ENCODE measurements around the gene EHHADH. TPM values are rescaled to one million over a fixed set of nuclear protein-coding genes. Genes with fewer than 3 reads are reported as not detected.

The EHHADH gene
- total and polyA plus RNA-seq, 9 of the 15 experiments (the other 6 are each of a cell fraction or from before 2014, with no cell fraction given): 3.6 to 6.4 (median 5.4) TPM

- TF ChIP-seq SIX5 (IDR thresholded peaks at IDR 0.05; ENCODE audit: borderline replicate concordance in 1 of 2, insufficient read depth in 1 of 2, low read depth in 1 of 2, low read length in 2 of 2): no peak
- no peak for TF ChIP-seq SIN3B (IDR thresholded peaks at IDR 0.05; ENCODE audit: low read depth)
- TF ChIP-seq CBX2 (IDR thresholded peaks at IDR 0.05; ENCODE audit: insufficient read depth, low read length, poor library complexity, severe bottlenecking): no peak
- TF ChIP-seq ZC3H4 (CRISPR knock-in tag; IDR thresholded peaks at IDR 0.05; ENCODE audit: borderline replicate concordance): no peak
- 0 out of 2 replicates have a peak, but pooled peaks have one; percentile 19 for TF ChIP-seq NFIC (IDR thresholded peaks at IDR 0.05)
- TF ChIP-seq, protein P1, sequence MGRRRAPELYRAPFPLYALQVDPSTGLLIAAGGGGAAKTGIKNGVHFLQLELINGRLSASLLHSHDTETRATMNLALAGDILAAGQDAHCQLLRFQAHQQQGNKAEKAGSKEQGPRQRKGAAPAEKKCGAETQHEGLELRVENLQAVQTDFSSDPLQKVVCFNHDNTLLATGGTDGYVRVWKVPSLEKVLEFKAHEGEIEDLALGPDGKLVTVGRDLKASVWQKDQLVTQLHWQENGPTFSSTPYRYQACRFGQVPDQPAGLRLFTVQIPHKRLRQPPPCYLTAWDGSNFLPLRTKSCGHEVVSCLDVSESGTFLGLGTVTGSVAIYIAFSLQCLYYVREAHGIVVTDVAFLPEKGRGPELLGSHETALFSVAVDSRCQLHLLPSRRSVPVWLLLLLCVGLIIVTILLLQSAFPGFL (CRISPR knock-in tag; IDR thresholded peaks at IDR 0.05): no peak
- TF ChIP-seq CBFB (CRISPR knock-in tag; IDR thresholded peaks at IDR 0.05): no peak
- peak; percentile 31 for TF ChIP-seq CCNT2 (IDR thresholded peaks at IDR 0.05; ENCODE audit: borderline replicate concordance, extremely low read depth, insufficient read length, low read depth, low read length)
- TF ChIP-seq KAT8 (IDR thresholded peaks at IDR 0.05; ENCODE audit: low read depth): no peak
- TF ChIP-seq MAFF (IDR thresholded peaks at IDR 0.05; ENCODE audit: low read length): no peak
- TF ChIP-seq ZNF239 (CRISPR knock-in tag; IDR thresholded peaks at IDR 0.05): no peak
- TF ChIP-seq MAFK (IDR thresholded peaks at IDR 0.05; ENCODE audit: low read length): no peak
- TF ChIP-seq, protein P2, sequence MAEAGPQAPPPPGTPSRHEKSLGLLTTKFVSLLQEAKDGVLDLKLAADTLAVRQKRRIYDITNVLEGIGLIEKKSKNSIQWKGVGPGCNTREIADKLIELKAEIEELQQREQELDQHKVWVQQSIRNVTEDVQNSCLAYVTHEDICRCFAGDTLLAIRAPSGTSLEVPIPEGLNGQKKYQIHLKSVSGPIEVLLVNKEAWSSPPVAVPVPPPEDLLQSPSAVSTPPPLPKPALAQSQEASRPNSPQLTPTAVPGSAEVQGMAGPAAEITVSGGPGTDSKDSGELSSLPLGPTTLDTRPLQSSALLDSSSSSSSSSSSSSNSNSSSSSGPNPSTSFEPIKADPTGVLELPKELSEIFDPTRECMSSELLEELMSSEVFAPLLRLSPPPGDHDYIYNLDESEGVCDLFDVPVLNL (CRISPR knock-in tag; IDR thresholded peaks at IDR 0.05; ENCODE audit: low read depth): no peak
- TF ChIP-seq SMAD2 (IDR thresholded peaks at IDR 0.05; ENCODE audit: low read depth, low read length): no peak
- no peak for TF ChIP-seq RBM25 (IDR thresholded peaks at IDR 0.05; ENCODE audit: low read depth, low read length, severe bottlenecking)
- TF ChIP-seq SMAD4 (CRISPR knock-in tag; conservative IDR thresholded peaks at IDR 0.05): 0 out of 2 replicates have a peak, but pooled peaks have one; percentile 44
- no peak for TF ChIP-seq HDAC8 (tag; IDR thresholded peaks at IDR 0.05)
- TF ChIP-seq ZNF263 (CRISPR knock-in tag; IDR thresholded peaks at IDR 0.05; ENCODE audit: borderline replicate concordance): no peak
- TF ChIP-seq STAT5A (IDR thresholded peaks at IDR 0.05; ENCODE audit: borderline replicate concordance, low read length): peak; percentile 69
- no peak for TF ChIP-seq FOXK2 (conservative IDR thresholded peaks at IDR 0.05 in 1 of 2, IDR thresholded peaks at IDR 0.05 in 1 of 2; ENCODE audit: low read depth in 2 of 2)
- no peak for TF ChIP-seq ELF1 (tag; IDR thresholded peaks at IDR 0.05)
- TF ChIP-seq, protein P3, sequence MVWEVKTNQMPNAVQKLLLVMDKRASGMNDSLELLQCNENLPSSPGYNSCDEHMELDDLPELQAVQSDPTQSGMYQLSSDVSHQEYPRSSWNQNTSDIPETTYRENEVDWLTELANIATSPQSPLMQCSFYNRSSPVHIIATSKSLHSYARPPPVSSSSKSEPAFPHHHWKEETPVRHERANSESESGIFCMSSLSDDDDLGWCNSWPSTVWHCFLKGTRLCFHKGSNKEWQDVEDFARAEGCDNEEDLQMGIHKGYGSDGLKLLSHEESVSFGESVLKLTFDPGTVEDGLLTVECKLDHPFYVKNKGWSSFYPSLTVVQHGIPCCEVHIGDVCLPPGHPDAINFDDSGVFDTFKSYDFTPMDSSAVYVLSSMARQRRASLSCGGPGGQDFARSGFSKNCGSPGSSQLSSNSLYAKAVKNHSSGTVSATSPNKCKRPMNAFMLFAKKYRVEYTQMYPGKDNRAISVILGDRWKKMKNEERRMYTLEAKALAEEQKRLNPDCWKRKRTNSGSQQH (CRISPR knock-in tag; IDR thresholded peaks at IDR 0.05): no peak
- TF ChIP-seq, protein P4, sequence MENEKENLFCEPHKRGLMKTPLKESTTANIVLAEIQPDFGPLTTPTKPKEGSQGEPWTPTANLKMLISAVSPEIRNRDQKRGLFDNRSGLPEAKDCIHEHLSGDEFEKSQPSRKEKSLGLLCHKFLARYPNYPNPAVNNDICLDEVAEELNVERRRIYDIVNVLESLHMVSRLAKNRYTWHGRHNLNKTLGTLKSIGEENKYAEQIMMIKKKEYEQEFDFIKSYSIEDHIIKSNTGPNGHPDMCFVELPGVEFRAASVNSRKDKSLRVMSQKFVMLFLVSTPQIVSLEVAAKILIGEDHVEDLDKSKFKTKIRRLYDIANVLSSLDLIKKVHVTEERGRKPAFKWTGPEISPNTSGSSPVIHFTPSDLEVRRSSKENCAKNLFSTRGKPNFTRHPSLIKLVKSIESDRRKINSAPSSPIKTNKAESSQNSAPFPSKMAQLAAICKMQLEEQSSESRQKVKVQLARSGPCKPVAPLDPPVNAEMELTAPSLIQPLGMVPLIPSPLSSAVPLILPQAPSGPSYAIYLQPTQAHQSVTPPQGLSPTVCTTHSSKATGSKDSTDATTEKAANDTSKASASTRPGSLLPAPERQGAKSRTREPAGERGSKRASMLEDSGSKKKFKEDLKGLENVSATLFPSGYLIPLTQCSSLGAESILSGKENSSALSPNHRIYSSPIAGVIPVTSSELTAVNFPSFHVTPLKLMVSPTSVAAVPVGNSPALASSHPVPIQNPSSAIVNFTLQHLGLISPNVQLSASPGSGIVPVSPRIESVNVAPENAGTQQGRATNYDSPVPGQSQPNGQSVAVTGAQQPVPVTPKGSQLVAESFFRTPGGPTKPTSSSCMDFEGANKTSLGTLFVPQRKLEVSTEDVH (IDR thresholded peaks at IDR 0.05; ENCODE audit: low read depth, partially characterized antibody): no peak
- no peak for TF ChIP-seq ZKSCAN3 (CRISPR knock-in tag; IDR thresholded peaks at IDR 0.05)
These were observed 44.0 kb upstream of the EHHADH start (continued) for GRCh38 chr3:185297867-185298266.

Measured in K562 (cell line).